ENCODE measurements around the gene LMF1.

Gene LMF1

DNA sequence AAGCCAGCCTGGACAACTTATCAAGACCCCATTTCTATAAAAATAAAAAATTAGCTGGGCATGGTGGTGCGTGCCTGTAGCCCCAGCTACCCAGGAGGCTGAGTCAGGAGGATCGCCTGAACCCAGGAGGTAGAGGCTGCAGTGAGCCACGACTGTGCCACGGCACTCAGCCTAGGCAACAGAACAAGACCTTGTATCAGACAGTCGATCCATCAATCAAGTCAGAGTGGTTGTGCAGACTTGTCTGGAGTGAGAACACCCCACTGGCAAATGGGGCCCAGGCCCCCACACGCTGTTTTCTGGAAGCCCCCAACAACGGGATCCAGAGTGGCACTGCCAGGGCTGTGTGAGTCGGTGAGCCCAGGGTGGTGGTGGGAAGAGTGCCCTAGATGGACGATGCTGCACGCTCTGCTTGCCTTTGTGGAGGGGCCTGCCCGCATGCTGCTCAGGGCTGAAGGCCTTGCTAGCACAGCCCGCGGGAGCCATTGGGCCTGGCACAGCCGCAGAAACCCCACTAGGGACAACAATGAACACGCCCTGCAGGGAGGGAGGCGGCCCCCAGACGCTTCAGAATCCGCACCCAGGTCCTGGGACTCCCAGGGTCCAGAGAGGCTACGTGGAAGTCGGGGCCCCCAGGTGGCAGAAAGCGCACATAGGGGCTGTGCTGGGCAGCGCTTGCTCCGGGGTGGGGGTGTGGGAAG lies 90.2 kb downstream of the LMF1 start:
- Histone ChIP-seq H3K4me1 (peaks cover 2% of the 10 kb centered on the region; the same call in 1 of the 2 replicates), H3K27me3 (no peaks in the 10 kb centered on the region), H3K36me3 (no peaks in the 10 kb centered on the region), H3K9me3 (no peaks in the 10 kb centered on the region), H3K4me3 (ENCODE audit: low read depth, low read length) (no peak overlapping the region)
- TF ChIP-seq, protein P1, sequence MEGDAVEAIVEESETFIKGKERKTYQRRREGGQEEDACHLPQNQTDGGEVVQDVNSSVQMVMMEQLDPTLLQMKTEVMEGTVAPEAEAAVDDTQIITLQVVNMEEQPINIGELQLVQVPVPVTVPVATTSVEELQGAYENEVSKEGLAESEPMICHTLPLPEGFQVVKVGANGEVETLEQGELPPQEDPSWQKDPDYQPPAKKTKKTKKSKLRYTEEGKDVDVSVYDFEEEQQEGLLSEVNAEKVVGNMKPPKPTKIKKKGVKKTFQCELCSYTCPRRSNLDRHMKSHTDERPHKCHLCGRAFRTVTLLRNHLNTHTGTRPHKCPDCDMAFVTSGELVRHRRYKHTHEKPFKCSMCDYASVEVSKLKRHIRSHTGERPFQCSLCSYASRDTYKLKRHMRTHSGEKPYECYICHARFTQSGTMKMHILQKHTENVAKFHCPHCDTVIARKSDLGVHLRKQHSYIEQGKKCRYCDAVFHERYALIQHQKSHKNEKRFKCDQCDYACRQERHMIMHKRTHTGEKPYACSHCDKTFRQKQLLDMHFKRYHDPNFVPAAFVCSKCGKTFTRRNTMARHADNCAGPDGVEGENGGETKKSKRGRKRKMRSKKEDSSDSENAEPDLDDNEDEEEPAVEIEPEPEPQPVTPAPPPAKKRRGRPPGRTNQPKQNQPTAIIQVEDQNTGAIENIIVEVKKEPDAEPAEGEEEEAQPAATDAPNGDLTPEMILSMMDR (IDR thresholded peaks at IDR 0.05; ENCODE audit: low read depth, low read length): no peak
- peak; percentile 8 for DNase-seq

DNA sequence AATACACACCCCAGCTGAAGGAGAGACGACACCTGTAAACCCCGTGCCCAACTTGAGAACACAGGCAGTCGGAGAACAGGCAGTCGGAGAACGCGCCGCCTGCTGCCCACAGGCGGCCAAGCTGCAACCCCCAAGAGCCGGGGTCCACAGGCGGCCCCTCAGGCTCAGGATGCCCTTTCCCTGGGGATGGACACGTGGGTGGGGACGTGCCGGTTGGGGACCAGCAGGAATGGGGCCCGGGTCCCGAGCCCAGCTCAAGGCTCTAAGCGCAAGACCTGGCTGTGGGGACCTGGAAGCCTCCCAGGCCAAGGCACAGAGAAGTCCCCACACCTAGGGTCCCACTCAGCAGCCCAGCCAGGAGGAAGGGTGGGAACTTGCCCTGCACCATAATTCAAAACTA lies 90.8 kb downstream of the LMF1 start:
- TF ChIP-seq, protein P1 (IDR thresholded peaks at IDR 0.05; ENCODE audit: low read depth, low read length): no peak
- no peaks in the 10 kb centered on the region for H3K4me1 ChIP-seq
- H3K27me3 ChIP-seq: no peaks in the 10 kb centered on the region
- H3K9me3 ChIP-seq: no peaks in the 10 kb centered on the region
- DNase-seq: peak; percentile 6
- no peak overlapping the region for H3K4me3 ChIP-seq (ENCODE audit: low read depth, low read length)
- H3K36me3 ChIP-seq: no peaks in the 10 kb centered on the region

- Histone ChIP-seq H3K4me1 (no peaks in the 10 kb centered on the region), H3K36me3 (no peaks in the 10 kb centered on the region), H3K9me3 (no peaks in the 10 kb centered on the region), H3K4me3 (ENCODE audit: low read depth, low read length) (no peak overlapping the region), H3K27me3 (no peaks in the 10 kb centered on the region)
- DNase-seq: peak; percentile 14
- TF ChIP-seq, protein P1 (IDR thresholded peaks at IDR 0.05; ENCODE audit: low read depth, low read length): no peak
Observed at GRCh38 chr16:879461-879861, 91.3 kb downstream of the LMF1 start.

GRCh38 chr16:878886-879285 lies 91.9 kb downstream of the LMF1 start:
- TF ChIP-seq, protein P1 (IDR thresholded peaks at IDR 0.05; ENCODE audit: low read depth, low read length): no peak
- no peak for DNase-seq

DNA sequence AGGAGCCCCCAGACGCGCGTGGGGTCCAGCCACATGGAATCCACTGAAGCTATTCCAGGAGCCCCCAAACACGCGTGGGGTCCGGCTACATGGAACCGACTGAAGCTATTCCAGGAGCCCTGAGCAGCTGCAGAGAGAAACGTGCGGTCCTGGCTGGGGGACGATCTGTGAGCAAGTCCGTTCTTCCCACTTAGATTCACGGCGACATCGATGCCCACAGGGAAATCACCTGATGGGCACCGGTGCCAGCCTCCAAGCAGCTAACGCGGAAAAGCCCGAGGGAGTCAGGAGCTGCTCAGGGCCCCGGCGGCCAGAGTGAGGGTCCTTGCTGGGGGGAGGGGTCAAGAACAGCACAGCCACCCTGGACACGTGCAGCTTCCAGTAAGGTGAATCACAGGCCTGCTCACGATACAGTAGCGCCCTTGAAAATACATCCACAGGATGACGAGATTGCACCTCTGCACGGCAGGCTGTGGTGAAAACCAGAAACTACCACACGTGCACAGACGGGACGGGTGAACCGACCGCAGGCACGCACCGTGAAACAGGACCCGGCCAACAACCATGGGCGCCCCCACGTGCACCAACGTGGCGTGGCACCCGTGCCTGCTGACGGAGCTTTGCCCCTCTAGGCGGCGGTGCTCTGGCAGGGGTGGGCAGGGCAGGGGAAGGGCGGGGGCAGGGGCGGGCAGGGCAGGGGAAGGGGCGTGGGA lies 92.6 kb downstream of the LMF1 start:
- H3K9me3 ChIP-seq: no peaks in the 10 kb centered on the region
- TF ChIP-seq, protein P1 (IDR thresholded peaks at IDR 0.05; ENCODE audit: low read depth, low read length): no peak
- H3K4me1 ChIP-seq: no peaks in the 10 kb centered on the region
- no peaks in the 10 kb centered on the region for H3K27me3 ChIP-seq
- no peak overlapping the region for H3K4me3 ChIP-seq (ENCODE audit: low read depth, low read length)
- peak; percentile 8 for DNase-seq
- no peaks in the 10 kb centered on the region for H3K36me3 ChIP-seq

More at GRCh38 chr16:878886-879285, 91.9 kb downstream of the LMF1 start:
- no peak overlapping the region for H3K4me3 ChIP-seq (ENCODE audit: low read depth, low read length)
- H3K27me3 ChIP-seq: no peaks in the 10 kb centered on the region
- no peaks in the 10 kb centered on the region for H3K9me3 ChIP-seq
- no peaks in the 10 kb centered on the region for H3K4me1 ChIP-seq
- H3K36me3 ChIP-seq: no peaks in the 10 kb centered on the region
